ENCODE data around the gene IL3RA. TPM values are rescaled to one million over a fixed set of nuclear protein-coding genes. Genes with fewer than 3 reads are reported as not detected.
"Not testable (repeated sequence)": the region's sequence is repeated elsewhere in the genome, so short reads cannot be mapped to it uniquely, and the experiment has no call there.

Gene IL3RA
- total RNA-seq, 1 donor from 2014 or later: 0.53 TPM

DNA sequence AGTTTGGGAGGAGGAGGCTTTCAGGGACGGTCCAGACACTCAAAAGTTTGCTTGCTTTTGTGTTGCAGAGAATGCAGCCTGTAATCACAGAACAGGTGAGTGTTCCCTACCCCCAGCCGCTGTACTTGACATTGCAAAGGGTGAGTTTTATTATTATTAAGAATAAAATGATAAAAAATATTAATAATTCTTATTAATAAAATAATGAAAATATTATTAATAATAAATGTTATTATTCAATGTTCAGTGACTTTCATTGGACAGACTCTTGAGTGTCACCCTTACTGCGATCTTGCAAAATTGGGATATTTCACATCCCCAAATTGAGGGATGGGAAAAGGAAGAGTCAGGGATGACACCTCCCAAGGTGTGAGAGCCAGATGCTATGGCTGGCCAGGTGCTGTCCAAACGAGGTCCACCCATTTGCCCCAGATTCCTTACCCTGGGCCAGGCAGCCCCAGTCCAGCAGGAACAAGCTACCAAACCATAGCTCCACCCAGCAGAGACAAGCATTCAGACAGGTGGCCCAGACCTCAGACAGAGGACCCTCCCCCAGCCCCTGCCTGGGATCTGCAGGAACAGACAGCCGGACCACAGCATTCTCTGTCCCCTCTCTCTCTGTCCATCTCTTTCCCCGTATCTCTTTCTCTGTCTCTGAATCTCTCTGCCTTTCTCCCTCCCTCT lies 22.4 kb downstream of the IL3RA start:
- H3K4me1 Mint-ChIP-seq: no peaks in the 10 kb centered on the region

DNA sequence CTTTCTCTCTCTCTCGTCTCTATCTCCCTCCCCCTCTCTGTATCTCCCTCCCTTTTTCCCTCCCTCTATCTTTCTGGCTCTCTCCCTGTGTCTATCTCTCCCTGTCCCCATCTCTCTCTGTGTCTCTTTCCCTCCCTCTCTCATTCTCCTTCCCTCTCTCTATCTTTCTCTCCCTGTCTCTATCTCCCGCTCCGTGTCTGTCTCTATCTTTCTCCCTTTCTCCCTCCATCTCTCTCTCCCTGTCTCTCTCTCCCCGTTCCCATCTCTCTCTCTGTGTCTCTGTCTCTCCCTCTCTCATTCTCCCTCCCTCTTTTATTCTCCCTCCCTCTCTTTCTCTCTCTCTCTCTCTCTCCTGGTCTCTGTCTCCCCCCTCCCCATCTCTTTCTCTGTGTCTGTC lies 22.9 kb downstream of the IL3RA start:
- Mint-ChIP-seq H3K27me3 (no peaks in the 10 kb centered on the region), H3K4me3 (no peak overlapping the region), H3K4me1 (no peaks in the 10 kb centered on the region), H3K36me3 (ENCODE audit: low read depth) (peaks cover 29% of the 10 kb centered on the region), H3K27ac (no peak overlapping the region), H3K9me3 (no peaks in the 10 kb centered on the region)
- ChIA-PET CTCF (no interaction called here), POLR2A (no interaction called here)
- intact Hi-C loops (cut with micrococcal nuclease): no loop called here
- DNase-seq (no peak), ATAC-seq (ENCODE audit: low read depth) (no peak)
- TF ChIP-seq, protein P1, sequence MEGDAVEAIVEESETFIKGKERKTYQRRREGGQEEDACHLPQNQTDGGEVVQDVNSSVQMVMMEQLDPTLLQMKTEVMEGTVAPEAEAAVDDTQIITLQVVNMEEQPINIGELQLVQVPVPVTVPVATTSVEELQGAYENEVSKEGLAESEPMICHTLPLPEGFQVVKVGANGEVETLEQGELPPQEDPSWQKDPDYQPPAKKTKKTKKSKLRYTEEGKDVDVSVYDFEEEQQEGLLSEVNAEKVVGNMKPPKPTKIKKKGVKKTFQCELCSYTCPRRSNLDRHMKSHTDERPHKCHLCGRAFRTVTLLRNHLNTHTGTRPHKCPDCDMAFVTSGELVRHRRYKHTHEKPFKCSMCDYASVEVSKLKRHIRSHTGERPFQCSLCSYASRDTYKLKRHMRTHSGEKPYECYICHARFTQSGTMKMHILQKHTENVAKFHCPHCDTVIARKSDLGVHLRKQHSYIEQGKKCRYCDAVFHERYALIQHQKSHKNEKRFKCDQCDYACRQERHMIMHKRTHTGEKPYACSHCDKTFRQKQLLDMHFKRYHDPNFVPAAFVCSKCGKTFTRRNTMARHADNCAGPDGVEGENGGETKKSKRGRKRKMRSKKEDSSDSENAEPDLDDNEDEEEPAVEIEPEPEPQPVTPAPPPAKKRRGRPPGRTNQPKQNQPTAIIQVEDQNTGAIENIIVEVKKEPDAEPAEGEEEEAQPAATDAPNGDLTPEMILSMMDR (IDR thresholded peaks at IDR 0.05): no peak

More for the DNA sequence above, 22.4 kb downstream of the IL3RA start:
- Mint-ChIP-seq H3K36me3 (ENCODE audit: low read depth) (peaks cover 29% of the 10 kb centered on the region), H3K4me3 (no peak overlapping the region), H3K27me3 (no peaks in the 10 kb centered on the region), H3K9me3 (no peaks in the 10 kb centered on the region), H3K27ac (no peak overlapping the region)
- TF ChIP-seq, protein P1 (IDR thresholded peaks at IDR 0.05): no peak
- ChIA-PET POLR2A (no interaction called here), CTCF (no interaction called here)
- intact Hi-C loops (cut with micrococcal nuclease): no loop called here
- DNase-seq (no peak), ATAC-seq (ENCODE audit: low read depth) (no peak)

DNA sequence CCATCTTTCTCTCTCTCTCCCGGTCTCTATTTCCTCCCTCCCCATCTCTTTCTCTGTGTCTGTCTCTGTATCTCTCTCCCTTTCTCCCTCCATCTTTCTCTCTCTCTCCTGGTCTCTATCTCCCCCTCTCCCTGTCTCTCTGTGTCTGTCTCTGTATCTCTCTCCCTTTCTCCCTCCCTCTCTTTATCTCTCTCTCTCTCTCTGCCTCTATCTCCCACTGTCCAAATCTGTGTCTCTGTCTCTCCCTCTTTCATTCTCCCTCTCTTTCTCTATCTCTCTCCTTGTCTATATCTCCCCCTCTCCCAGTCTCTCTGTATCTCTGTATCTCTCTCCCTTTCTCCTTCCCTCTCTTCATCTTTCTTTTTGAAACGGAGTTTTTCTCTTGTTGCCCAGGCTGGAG lies 23.6 kb downstream of the IL3RA start:
- intact Hi-C loops (cut with micrococcal nuclease): no loop called here
- Mint-ChIP-seq H3K4me1 (no peaks in the 10 kb centered on the region), H3K36me3 (ENCODE audit: low read depth) (peaks cover 32% of the 10 kb centered on the region), H3K9me3 (no peaks in the 10 kb centered on the region), H3K27ac (no peak overlapping the region), H3K4me3 (no peak overlapping the region), H3K27me3 (no peaks in the 10 kb centered on the region)
- TF ChIP-seq, protein P1 (IDR thresholded peaks at IDR 0.05): no peak
- ChIA-PET POLR2A (no interaction called here), CTCF (no interaction called here)
- ATAC-seq (ENCODE audit: low read depth): no peak
- DNase-seq: no peak

DNA sequence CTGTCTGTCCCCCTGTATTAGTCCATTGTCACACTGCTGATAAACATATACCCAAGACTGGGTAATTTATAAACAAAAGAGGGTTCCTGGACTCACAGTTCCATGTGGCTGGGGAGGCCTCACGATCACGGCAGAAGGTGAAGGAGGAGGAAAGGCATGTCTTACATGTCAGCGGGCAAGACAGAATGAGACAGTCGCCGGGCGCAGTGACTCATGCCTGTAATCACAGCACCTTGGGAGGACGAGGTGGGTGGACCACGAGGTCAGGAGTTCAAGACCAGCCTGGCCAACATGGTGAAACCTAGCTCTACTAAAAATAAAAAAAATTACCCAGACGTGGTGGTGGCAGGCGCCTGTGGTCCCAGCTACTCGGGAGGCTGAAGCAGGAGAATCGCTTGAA lies 24.7 kb downstream of the IL3RA start:
- no peak overlapping the region for H3K4me3 Mint-ChIP-seq
- DNase-seq (no peak), ATAC-seq (ENCODE audit: low read depth) (no peak)
- no peaks in the 10 kb centered on the region for H3K4me1 Mint-ChIP-seq
- intact Hi-C loops (cut with micrococcal nuclease): no loop called here
- POLR2A ChIA-PET: no interaction called here
- TF ChIP-seq, protein P1 (IDR thresholded peaks at IDR 0.05): no peak
- H3K27me3 Mint-ChIP-seq: no peaks in the 10 kb centered on the region
- no peaks in the 10 kb centered on the region for H3K9me3 Mint-ChIP-seq
- H3K36me3 Mint-ChIP-seq (ENCODE audit: low read depth): peaks cover 32% of the 10 kb centered on the region
- CTCF ChIA-PET: no interaction called here
- no peak overlapping the region for H3K27ac Mint-ChIP-seq

DNA sequence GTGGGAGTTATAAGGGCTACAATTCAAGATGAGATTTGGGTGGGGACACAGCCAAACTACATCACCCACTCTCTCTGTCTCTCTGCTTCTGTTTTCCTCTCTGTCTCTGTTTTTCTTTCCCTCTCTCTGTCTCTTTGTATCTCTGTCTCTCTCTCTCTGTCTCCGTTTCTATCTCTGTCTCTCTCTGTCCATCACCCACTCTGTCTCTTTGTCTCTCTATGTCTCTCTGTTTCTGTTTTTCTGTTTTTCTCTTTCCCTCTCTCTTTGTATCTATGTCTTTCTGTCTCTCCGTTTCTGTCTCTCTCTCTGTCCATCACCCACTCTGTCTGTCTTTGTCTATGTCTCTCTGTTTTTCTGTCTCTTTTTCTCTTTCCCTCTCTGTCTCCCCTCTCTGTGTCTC lies 25.3 kb downstream of the IL3RA start:
- Mint-ChIP-seq H3K27ac (no peak overlapping the region), H3K9me3 (no peaks in the 10 kb centered on the region), H3K4me3 (no peak overlapping the region), H3K27me3 (no peaks in the 10 kb centered on the region), H3K4me1 (no peaks in the 10 kb centered on the region), H3K36me3 (ENCODE audit: low read depth) (peaks cover 32% of the 10 kb centered on the region)
- TF ChIP-seq, protein P1 (IDR thresholded peaks at IDR 0.05): no peak
- intact Hi-C loops (cut with micrococcal nuclease): no loop called here
- DNase-seq (no peak), ATAC-seq (ENCODE audit: low read depth) (no peak)
- CTCF ChIA-PET: no interaction called here
- POLR2A ChIA-PET: no interaction called here

DNA sequence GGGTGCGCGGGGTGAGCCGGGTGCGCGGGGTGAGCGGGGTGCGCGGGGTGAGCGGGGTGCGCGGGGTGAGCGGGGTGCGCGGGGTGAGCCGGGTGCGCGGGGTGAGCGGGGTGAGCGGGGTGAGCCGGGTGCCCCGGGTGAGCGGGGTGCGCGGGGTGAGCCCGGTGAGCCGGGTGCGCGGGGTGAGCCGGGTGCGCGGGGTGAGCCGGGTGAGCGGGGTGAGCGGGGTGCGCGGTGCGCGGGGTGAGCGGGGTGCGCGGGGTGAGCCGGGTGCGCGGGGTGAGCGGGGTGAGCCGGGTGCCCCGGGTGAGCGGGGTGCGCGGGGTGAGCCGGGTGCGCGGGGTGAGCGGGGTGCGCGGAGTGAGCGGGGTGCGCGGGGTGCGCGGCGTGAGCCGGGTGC lies 29.8 kb downstream of the IL3RA start:
- DNase-seq; H3K4me1 Mint-ChIP-seq; POLR2A ChIA-PET; ATAC-seq (ENCODE audit: low read depth); H3K27me3 Mint-ChIP-seq; H3K9me3 Mint-ChIP-seq; CTCF ChIA-PET; H3K27ac Mint-ChIP-seq; intact Hi-C loops (cut with micrococcal nuclease); H3K4me3 Mint-ChIP-seq: not testable (repeated sequence)
- peaks cover 19% of the 10 kb centered on the region for H3K36me3 Mint-ChIP-seq (ENCODE audit: low read depth)
